ENCODE measurements around the gene CHPT1.
A peak's percentile ranks its signal among the peaks of the same experiment; 100 is the strongest.

CHPT1 gene

DNA sequence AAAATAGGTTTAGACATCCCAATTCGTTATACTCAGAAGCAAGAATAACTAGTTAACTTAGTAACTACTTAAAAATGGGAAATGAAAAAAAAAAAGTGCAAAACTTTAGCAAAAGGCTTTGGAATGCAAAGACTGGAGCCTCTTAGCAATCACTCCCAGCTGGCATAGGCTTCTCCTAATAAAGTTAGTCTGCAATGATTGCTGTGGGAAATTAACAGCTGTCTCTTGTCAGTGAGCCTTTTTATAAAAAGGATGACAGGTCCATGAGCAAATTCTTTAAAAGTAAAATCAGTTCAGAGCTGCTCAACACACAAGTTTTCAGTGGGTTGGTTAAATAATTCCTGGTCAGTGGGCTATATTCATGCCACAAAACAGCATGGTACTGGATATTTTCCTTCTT, 49.2 kb downstream of the CHPT1 start:
- Histone ChIP-seq H3K9ac (ENCODE audit: low read length) (no peak overlapping the region), H3K4me3 (ENCODE audit: insufficient read depth, low read length, poor library complexity, severe bottlenecking) (no peak overlapping the region), H4K20me1 (ENCODE audit: low read depth, low read length) (no peaks in the 10 kb centered on the region), H3K36me3 (ENCODE audit: low read length) (peaks cover 19% of the 10 kb centered on the region), H3F3A (ENCODE audit: insufficient read depth) (peaks cover 30% of the 10 kb centered on the region), H2AFZ (ENCODE audit: low read depth, low read length, severe bottlenecking) (no peak overlapping the region), H3K27me3 (ENCODE audit: low read length) (no peaks in the 10 kb centered on the region), H3K4me2 (ENCODE audit: low read depth, low read length, poor library complexity, severe bottlenecking) (peak overlapping the region; percentile 74), H3K9me3 (ENCODE audit: insufficient read depth, low read length) (no peaks in the 10 kb centered on the region), H3K9me2 (replicated peaks; ENCODE audit: insufficient read depth, low read length) (no peaks in the 10 kb centered on the region), H3K27ac (ENCODE audit: low read depth, low read length) (peak overlapping the region; percentile 97), H3K79me2 (ENCODE audit: insufficient read depth, low read length) (no peaks in the 10 kb centered on the region)
- TF ChIP-seq EZH2phosphoT487 (conservative IDR thresholded peaks at IDR 0.05; ENCODE audit: low read length): no peak
- TF ChIP-seq, protein P1, sequence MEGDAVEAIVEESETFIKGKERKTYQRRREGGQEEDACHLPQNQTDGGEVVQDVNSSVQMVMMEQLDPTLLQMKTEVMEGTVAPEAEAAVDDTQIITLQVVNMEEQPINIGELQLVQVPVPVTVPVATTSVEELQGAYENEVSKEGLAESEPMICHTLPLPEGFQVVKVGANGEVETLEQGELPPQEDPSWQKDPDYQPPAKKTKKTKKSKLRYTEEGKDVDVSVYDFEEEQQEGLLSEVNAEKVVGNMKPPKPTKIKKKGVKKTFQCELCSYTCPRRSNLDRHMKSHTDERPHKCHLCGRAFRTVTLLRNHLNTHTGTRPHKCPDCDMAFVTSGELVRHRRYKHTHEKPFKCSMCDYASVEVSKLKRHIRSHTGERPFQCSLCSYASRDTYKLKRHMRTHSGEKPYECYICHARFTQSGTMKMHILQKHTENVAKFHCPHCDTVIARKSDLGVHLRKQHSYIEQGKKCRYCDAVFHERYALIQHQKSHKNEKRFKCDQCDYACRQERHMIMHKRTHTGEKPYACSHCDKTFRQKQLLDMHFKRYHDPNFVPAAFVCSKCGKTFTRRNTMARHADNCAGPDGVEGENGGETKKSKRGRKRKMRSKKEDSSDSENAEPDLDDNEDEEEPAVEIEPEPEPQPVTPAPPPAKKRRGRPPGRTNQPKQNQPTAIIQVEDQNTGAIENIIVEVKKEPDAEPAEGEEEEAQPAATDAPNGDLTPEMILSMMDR (IDR thresholded peaks at IDR 0.05; ENCODE audit: insufficient read depth, low read length, poor library complexity, severe bottlenecking): no peak

DNA sequence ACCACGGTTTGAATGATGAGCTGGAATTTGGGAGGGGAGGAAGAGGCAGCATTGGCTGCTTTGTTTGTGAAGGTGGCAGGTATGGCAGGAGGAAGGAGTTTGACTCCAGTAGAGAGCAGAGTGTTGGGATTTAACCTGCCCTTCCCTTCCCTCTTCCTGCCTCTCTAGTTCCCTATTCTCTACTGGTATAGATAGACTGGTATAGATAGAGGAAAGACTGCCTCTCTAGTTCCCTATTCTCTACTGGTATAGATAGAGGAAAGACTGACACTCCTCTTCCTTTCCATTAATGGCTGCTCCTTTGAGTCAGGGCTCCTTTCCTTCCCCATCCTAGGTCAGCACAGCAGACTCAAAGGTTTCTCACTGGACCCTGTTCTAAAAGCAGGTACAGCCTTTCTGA, 50.3 kb downstream of the CHPT1 start:
- Histone ChIP-seq H3K36me3 (ENCODE audit: low read length) (peaks cover 19% of the 10 kb centered on the region), H3K4me2 (ENCODE audit: low read depth, low read length, poor library complexity, severe bottlenecking) (no peak overlapping the region), H3K9me3 (ENCODE audit: insufficient read depth, low read length) (no peaks in the 10 kb centered on the region), H3K9me2 (replicated peaks; ENCODE audit: insufficient read depth, low read length) (no peaks in the 10 kb centered on the region), H3K27me3 (ENCODE audit: low read length) (no peaks in the 10 kb centered on the region), H3K27ac (ENCODE audit: low read depth, low read length) (no peak overlapping the region), H4K20me1 (ENCODE audit: low read depth, low read length) (no peaks in the 10 kb centered on the region), H3F3A (ENCODE audit: insufficient read depth) (peaks cover 30% of the 10 kb centered on the region), H3K9ac (ENCODE audit: low read length) (no peak overlapping the region), H3K79me2 (ENCODE audit: insufficient read depth, low read length) (no peaks in the 10 kb centered on the region), H2AFZ (ENCODE audit: low read depth, low read length, severe bottlenecking) (no peak overlapping the region), H3K4me3 (ENCODE audit: insufficient read depth, low read length, poor library complexity, severe bottlenecking) (no peak overlapping the region)
- TF ChIP-seq, protein P1 (IDR thresholded peaks at IDR 0.05; ENCODE audit: insufficient read depth, low read length, poor library complexity, severe bottlenecking): no peak
- TF ChIP-seq EZH2phosphoT487 (conservative IDR thresholded peaks at IDR 0.05; ENCODE audit: low read length): no peak

DNA sequence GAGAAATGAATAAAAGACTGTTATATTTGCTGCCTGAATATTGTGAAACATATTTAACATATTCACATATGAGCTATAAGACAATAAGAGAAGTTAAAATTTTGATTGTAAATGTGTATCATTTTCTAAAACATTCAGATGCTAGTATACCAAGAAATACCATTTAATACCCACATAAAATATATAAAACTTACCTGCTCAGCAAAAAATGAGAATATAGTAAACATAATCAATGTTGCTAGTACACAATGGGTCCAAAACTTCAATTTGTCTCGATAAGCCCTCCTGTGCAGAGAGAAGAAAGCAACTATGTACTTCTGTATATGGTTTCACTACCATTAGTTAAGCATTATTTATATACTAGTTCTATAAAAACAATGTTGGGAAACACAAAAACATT, 51.5 kb downstream of the CHPT1 start:
- H3K4me3 ChIP-seq (ENCODE audit: insufficient read depth, low read length, poor library complexity, severe bottlenecking): no peak overlapping the region
- H3K36me3 ChIP-seq (ENCODE audit: low read length): peaks cover 19% of the 10 kb centered on the region
- H3K4me2 ChIP-seq (ENCODE audit: low read depth, low read length, poor library complexity, severe bottlenecking): no peak overlapping the region
- H3F3A ChIP-seq (ENCODE audit: insufficient read depth): peaks cover 28% of the 10 kb centered on the region
- no peaks in the 10 kb centered on the region for H3K9me3 ChIP-seq (ENCODE audit: insufficient read depth, low read length)
- no peaks in the 10 kb centered on the region for H3K9me2 ChIP-seq (replicated peaks; ENCODE audit: insufficient read depth, low read length)
- TF ChIP-seq, protein P1 (IDR thresholded peaks at IDR 0.05; ENCODE audit: insufficient read depth, low read length, poor library complexity, severe bottlenecking): no peak
- TF ChIP-seq EZH2phosphoT487 (conservative IDR thresholded peaks at IDR 0.05; ENCODE audit: low read length): no peak
- no peak overlapping the region for H3K27ac ChIP-seq (ENCODE audit: low read depth, low read length)
- no peaks in the 10 kb centered on the region for H4K20me1 ChIP-seq (ENCODE audit: low read depth, low read length)
- H3K9ac ChIP-seq (ENCODE audit: low read length): no peak overlapping the region
- H3K27me3 ChIP-seq (ENCODE audit: low read length): no peaks in the 10 kb centered on the region
- H3K79me2 ChIP-seq (ENCODE audit: insufficient read depth, low read length): no peaks in the 10 kb centered on the region
- H2AFZ ChIP-seq (ENCODE audit: low read depth, low read length, severe bottlenecking): no peak overlapping the region

All from SU-DHL-6 (cell line).